AG04449 (cell line): ENCODE measurements around the gene PAM16.
A peak's percentile ranks its signal among the peaks of the same experiment; 100 is the strongest.

ENCODE experiments used
- CTCF ChIA-PET: fragments of 350-600 bp; formaldehyde crosslinking; extraction: SDS; loops from one replicate; lab custom pipeline; 2021; ENCODE audit warnings: antibody characterized with exemption; lab: Yijun Ruan, JAX
- POLR2A ChIA-PET: fragments of 400-600, 350-600 bp; formaldehyde crosslinking; extraction: SDS; loops from one replicate; lab custom pipeline; 2020; ENCODE audit warnings: antibody characterized with exemption, inconsistent platforms; lab: Yijun Ruan, JAX
- DNase-seq: peaks from one replicate; pipeline ENCODE4 v3.0.0-alpha.2; 2010; ENCODE audit warnings: low read depth, low spot score
- H3K4me3 ChIP-seq: 2 replicates; pipeline ENCODE4 v1.5.1; 2011; ENCODE audit warnings: low read depth, mild to moderate bottlenecking, control low read depth, low read length
- TF ChIP-seq, protein P1 (sequence below): IDR thresholded peaks from one replicate; pipeline ENCODE4 v1.5.1; 2011; ENCODE audit warnings: mild to moderate bottlenecking, moderate library complexity, low read length, control low read depth, inconsistent platforms; ENCODE audit not compliant: insufficient read depth; ENCODE audit errors: missing control alignments

PAM16 gene

DNA sequence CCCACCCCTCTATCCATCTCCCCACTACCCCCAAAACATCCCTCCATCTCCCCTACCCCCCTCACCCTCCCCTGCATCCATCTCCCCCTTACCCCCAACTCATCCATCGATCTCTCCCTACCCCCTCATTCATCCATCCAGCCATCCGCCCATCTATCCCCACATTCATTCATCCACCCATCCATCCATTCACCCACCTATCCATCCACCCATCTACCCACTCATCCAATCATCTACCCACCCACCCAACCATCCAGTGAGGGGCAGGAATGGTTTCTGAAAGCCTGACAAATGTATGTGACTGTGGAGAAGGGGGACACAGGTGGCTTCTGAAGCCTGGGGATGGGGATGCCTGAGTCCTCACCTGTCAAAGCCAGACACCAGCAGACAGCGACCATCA lies 8.8 kb upstream of the PAM16 start:
- CTCF ChIA-PET = interaction anchor here (0.9 to 5.3 kb wide), 15 partner anchors 9 to 106 kb away, joined by 3 to 317 read pairs (median 12); partner anchors contain the start of genes PAM16 and VASN
- no peak overlapping the region for H3K4me3 ChIP-seq
- TF ChIP-seq, protein P1, sequence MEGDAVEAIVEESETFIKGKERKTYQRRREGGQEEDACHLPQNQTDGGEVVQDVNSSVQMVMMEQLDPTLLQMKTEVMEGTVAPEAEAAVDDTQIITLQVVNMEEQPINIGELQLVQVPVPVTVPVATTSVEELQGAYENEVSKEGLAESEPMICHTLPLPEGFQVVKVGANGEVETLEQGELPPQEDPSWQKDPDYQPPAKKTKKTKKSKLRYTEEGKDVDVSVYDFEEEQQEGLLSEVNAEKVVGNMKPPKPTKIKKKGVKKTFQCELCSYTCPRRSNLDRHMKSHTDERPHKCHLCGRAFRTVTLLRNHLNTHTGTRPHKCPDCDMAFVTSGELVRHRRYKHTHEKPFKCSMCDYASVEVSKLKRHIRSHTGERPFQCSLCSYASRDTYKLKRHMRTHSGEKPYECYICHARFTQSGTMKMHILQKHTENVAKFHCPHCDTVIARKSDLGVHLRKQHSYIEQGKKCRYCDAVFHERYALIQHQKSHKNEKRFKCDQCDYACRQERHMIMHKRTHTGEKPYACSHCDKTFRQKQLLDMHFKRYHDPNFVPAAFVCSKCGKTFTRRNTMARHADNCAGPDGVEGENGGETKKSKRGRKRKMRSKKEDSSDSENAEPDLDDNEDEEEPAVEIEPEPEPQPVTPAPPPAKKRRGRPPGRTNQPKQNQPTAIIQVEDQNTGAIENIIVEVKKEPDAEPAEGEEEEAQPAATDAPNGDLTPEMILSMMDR = no peak
- POLR2A ChIA-PET = interaction anchor here (1.3 kb wide), 1 partner anchor 11 kb away, joined by 5 read pairs; no protein-coding TSS in a partner anchor
- no peak for DNase-seq

DNA sequence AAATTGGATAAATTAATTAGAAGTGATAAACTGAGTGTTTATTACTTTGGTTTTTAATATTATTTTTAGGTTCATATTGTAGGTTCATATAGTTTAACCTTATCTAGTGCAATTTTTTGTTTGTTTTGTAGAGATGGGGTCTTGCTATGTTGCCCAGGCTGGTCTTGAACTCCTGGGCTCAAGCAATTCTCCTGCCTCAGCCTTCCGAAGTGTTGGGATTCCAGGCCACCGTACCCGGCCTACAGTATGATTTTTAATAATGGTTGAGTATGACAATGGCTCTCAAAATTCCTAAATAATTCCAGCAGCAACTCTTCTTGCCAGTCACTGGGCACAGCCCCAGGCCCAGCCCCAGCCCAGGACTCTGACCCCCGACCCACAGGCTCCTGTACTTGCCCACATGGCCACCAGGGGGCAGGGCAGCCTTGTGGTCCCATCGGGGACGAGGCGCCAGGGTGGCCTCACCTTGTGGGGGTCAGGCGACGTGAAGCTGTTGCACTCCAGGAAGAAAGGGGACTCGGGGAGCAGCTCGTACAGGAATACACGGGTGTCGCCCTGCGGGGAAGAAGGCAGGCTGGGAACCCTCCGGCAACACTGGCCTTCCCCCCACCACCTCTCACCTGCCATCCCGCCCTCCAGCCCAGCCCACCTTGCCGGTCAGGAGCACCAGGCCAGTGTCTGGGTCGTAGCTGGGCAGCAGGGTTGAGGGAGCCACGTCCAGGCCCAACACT lies 7.9 kb upstream of the PAM16 start:
- CTCF ChIA-PET = interaction anchor here (0.5 to 5.3 kb wide), 21 partner anchors 8 to 163 kb away, joined by 3 to 317 read pairs (median 7); partner anchors contain the start of genes PAM16 and VASN
- TF ChIP-seq, protein P1 = peak; percentile 95
- no peak overlapping the region for H3K4me3 ChIP-seq
- POLR2A ChIA-PET = interaction anchor here (0.6 to 1.3 kb wide), 2 partner anchors 12 to 507 kb away, joined by 3 to 5 read pairs; no protein-coding TSS in a partner anchor
- DNase-seq = no peak

DNA sequence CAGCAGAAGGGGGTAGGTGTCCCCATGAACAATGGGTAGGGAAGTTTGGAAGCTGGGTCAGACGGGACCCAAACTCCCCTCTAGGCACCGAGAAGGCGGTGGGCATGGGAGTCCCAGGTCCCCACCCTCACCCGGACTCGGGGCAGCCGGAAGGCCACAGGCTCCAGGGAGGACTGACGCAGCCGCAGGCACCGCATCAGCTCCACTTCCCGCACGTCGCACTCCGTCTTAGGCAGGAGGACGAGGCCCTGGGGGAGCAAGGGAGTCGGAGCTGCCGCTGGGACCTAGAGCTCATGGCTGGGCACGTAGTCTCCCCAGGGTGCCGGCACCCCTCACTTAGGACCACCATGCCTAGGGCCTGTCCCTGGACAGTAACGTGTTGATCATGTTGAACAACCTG lies 7.1 kb upstream of the PAM16 start:
- H3K4me3 ChIP-seq = no peak overlapping the region
- CTCF ChIA-PET = interaction anchor here (0.8 to 5.3 kb wide), 12 partner anchors 11 to 99 kb away, joined by 3 to 317 read pairs (median 10); partner anchors contain the start of gene VASN
- DNase-seq = no peak
- TF ChIP-seq, protein P1 = no peak
- POLR2A ChIA-PET = no interaction called here

DNA sequence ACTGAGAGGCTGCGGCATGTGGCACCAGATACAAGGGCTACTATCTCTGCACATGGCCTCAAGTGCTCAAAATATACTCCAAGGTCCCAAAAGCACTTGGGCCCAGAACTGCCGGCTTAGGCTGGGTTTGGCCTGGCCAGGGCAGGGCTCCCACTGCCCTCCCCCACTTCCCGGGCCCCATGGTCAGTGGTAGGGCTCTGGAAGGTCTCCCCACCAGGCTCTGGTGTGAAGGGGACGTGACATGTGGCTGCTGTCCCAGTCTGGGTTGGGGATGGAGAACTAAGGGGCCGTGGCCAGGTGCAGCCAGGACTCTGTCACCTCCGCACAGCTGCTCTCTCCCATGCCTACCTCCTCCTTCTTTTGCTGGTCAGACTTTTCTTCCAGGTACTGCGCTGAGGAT lies 5.7 kb upstream of the PAM16 start:
- CTCF ChIA-PET = interaction anchor here (1.1 to 12.9 kb wide), 2 partner anchors 37 to 46 kb away, joined by 3 to 213 read pairs; no protein-coding TSS in a partner anchor
- POLR2A ChIA-PET = no interaction called here
- TF ChIP-seq, protein P1 = no peak
- no peak overlapping the region for H3K4me3 ChIP-seq
- no peak for DNase-seq

DNA sequence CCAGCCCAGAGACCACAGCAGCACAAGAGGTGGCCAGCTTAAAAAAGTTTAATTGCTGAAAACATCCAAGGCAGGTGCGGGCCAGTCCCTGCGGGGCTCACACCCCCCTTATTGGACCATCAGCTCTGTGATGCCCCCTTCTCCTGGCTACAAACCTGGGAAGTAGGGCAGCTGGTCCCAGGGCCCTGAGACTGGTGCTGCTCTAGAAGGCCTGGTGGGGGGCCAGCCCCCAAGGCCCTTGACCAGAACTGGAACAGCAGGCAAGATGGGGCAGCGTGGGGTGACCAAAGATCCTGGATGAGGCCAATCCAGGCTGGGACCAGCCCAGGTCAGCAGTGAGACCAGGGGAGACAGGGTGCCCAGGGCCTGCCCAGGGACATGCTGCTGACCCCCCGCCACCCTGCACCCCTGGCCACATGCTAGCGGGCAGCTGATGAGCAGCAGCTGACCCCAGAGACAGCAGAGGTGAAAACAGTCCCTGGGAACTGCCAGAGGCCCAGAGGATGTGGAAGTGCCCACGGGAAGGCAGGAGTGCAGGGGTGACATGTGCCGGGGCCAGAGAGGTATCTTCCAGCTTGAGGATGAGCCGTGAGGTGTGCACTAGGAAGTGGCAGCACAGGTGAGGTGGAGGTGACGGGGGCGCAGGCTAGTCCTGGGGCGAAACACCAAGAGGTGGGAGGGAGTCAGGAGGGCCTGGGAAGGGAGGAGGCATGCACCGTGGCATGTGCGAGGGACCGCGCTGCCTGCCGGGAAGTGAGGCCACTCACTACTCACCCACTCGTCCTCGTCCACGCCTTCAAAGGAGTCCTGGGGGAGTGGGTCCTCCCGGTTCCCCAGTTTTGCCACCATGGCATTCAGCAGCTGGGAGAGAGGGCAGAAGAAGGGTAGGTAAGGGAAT lies 3.6 kb upstream of the PAM16 start:
- ChIA-PET CTCF (interaction anchor here (1.0 to 12.9 kb wide), 2 partner anchors 15 to 48 kb away, joined by 4 to 213 read pairs; no protein-coding TSS in a partner anchor), POLR2A (no interaction called here)
- TF ChIP-seq, protein P1 = no peak
- no peak overlapping the region for H3K4me3 ChIP-seq
- DNase-seq = no peak
